Measurements from ENCODE around the gene MOCS3. TPM values are rescaled to one million over a fixed set of nuclear protein-coding genes. Genes with fewer than 3 reads are reported as not detected.

The MOCS3 gene
- total and polyA plus RNA-seq, 2 of the 13 experiments (the other 11 are each of a cell fraction or from before 2014, with no cell fraction given), result 3.7 to 8.4 TPM

GRCh38 chr20:50980851-50981713, 22.5 kb downstream of the MOCS3 start (continued):
- TF ChIP-seq KDM5B (CRISPR knock-in tag; IDR thresholded peaks at IDR 0.05; ENCODE audit: borderline replicate concordance), result no peak
- TF ChIP-seq RBM22 (optimal IDR thresholded peaks at IDR 0.05; ENCODE audit: low read length), result no peak
- no peak for TF ChIP-seq ZSCAN22 (CRISPR knock-in tag; IDR thresholded peaks at IDR 0.05)
- TF ChIP-seq POGZ (CRISPR knock-in tag; IDR thresholded peaks at IDR 0.05), result no peak
- TF ChIP-seq ZNF263 (CRISPR knock-in tag; IDR thresholded peaks at IDR 0.05), result peak; percentile 21; the same call in 1 of the 2 replicates
- TF ChIP-seq ZSCAN30 (CRISPR knock-in tag; IDR thresholded peaks at IDR 0.05), result no peak
- TF ChIP-seq ZFP37 (CRISPR knock-in tag; IDR thresholded peaks at IDR 0.05; ENCODE audit: borderline replicate concordance), result peak; percentile 41; the same call in 1 of the 2 replicates
- 0 out of 2 replicates have a peak, but pooled peaks have one; percentile 27 for TF ChIP-seq TARDBP (CRISPR knock-in tag; IDR thresholded peaks at IDR 0.05)
- TF ChIP-seq ZBED4 (CRISPR knock-in tag; IDR thresholded peaks at IDR 0.05; ENCODE audit: borderline replicate concordance), result no peak
- no peak for TF ChIP-seq HOXA5 (CRISPR knock-in tag; IDR thresholded peaks at IDR 0.05)
- TF ChIP-seq ZNF660 (CRISPR knock-in tag; IDR thresholded peaks at IDR 0.05; ENCODE audit: borderline replicate concordance, low read depth), result no peak
- TF ChIP-seq, protein P1, sequence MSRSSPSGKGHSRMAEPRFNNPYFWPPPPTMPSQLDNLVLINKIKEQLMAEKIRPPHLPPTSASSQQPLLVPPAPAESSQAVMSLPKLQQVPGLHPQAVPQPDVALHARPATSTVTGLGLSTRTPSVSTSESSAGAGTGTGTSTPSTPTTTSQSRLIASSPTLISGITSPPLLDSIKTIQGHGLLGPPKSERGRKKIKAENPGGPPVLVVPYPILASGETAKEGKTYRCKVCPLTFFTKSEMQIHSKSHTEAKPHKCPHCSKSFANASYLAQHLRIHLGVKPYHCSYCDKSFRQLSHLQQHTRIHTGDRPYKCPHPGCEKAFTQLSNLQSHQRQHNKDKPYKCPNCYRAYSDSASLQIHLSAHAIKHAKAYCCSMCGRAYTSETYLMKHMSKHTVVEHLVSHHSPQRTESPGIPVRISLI (CRISPR knock-in tag; IDR thresholded peaks at IDR 0.05; ENCODE audit: borderline replicate concordance), result no peak
- no peak for TF ChIP-seq NFIC (IDR thresholded peaks at IDR 0.05; ENCODE audit: low read length)
- TF ChIP-seq SMYD3 (CRISPR knock-in tag; IDR thresholded peaks at IDR 0.05), result no peak
- no peak for TF ChIP-seq ZIK1 (CRISPR knock-in tag; IDR thresholded peaks at IDR 0.05; ENCODE audit: borderline replicate concordance, low read depth)
- no peak for TF ChIP-seq ZSCAN9 (CRISPR knock-in tag; IDR thresholded peaks at IDR 0.05; ENCODE audit: borderline replicate concordance)
- peak; percentile 100 for TF ChIP-seq MAFK (conservative IDR thresholded peaks at IDR 0.05 in 1 of 2, IDR thresholded peaks at IDR 0.05 in 1 of 2; ENCODE audit: low read length in 2 of 2)
- TF ChIP-seq ASH2L (IDR thresholded peaks at IDR 0.05; ENCODE audit: insufficient read length, low read depth, low read length), result no peak
- TF ChIP-seq SUZ12 (IDR thresholded peaks at IDR 0.05; ENCODE audit: low read depth, low read length), result no peak
- 0 out of 2 replicates have a peak, but pooled peaks have one; percentile 61 for TF ChIP-seq ZNF644 (CRISPR knock-in tag; IDR thresholded peaks at IDR 0.05; ENCODE audit: low read depth)
- no peak for TF ChIP-seq GABPA (IDR thresholded peaks at IDR 0.05; ENCODE audit: low read depth, low read length)
- TF ChIP-seq GABPA (CRISPR knock-in tag; IDR thresholded peaks at IDR 0.05; ENCODE audit: low read depth), result no peak
- no peak for TF ChIP-seq ZNF441 (CRISPR knock-in tag; IDR thresholded peaks at IDR 0.05; ENCODE audit: borderline replicate concordance)
- TF ChIP-seq ZNF251 (CRISPR knock-in tag; IDR thresholded peaks at IDR 0.05), result no peak

All from HepG2 (cell line).